ENCODE measurements around the gene NEUROD2.

NEUROD2 gene

GRCh38 chr17:39648616-39649366 is 41.1 kb upstream of the NEUROD2 start:
- TF ChIP-seq, protein P1, sequence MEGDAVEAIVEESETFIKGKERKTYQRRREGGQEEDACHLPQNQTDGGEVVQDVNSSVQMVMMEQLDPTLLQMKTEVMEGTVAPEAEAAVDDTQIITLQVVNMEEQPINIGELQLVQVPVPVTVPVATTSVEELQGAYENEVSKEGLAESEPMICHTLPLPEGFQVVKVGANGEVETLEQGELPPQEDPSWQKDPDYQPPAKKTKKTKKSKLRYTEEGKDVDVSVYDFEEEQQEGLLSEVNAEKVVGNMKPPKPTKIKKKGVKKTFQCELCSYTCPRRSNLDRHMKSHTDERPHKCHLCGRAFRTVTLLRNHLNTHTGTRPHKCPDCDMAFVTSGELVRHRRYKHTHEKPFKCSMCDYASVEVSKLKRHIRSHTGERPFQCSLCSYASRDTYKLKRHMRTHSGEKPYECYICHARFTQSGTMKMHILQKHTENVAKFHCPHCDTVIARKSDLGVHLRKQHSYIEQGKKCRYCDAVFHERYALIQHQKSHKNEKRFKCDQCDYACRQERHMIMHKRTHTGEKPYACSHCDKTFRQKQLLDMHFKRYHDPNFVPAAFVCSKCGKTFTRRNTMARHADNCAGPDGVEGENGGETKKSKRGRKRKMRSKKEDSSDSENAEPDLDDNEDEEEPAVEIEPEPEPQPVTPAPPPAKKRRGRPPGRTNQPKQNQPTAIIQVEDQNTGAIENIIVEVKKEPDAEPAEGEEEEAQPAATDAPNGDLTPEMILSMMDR (IDR thresholded peaks at IDR 0.05; ENCODE audit: low read depth, low read length): no peak
- H3K4me3 ChIP-seq (ENCODE audit: low read depth, low read length): no peak overlapping the region

- TF ChIP-seq, protein P1 (IDR thresholded peaks at IDR 0.05; ENCODE audit: low read depth, low read length): no peak
These were observed 39.5 kb upstream of the NEUROD2 start for GRCh38 chr17:39647256-39647655.

DNA sequence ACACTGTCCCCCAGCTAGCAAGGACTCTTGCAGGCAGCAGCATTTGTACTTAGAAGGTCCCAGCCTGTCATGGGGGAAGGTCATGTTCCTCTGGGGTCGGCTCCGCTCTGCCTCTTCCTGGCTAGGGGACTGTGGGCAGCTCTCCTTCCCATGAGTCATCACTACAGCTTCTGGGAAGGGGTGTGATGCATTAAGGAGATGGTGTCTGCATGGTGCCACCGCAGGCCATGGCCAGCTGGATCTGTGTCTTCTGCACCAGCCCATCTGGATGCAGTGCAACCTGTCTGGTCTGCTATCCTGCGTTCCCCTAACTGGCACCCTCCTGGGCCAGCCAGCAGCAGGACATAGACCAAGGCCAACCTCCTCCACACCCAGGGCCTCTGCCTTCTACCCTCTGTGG is 35.6 kb upstream of the NEUROD2 start:
- TF ChIP-seq, protein P1 (IDR thresholded peaks at IDR 0.05; ENCODE audit: low read depth, low read length): no peak
- H3K4me3 ChIP-seq (ENCODE audit: low read depth, low read length): no peak overlapping the region

More at GRCh38 chr17:39647256-39647655, 39.5 kb upstream of the NEUROD2 start:
- H3K4me3 ChIP-seq (ENCODE audit: low read depth, low read length): no peak overlapping the region

DNA sequence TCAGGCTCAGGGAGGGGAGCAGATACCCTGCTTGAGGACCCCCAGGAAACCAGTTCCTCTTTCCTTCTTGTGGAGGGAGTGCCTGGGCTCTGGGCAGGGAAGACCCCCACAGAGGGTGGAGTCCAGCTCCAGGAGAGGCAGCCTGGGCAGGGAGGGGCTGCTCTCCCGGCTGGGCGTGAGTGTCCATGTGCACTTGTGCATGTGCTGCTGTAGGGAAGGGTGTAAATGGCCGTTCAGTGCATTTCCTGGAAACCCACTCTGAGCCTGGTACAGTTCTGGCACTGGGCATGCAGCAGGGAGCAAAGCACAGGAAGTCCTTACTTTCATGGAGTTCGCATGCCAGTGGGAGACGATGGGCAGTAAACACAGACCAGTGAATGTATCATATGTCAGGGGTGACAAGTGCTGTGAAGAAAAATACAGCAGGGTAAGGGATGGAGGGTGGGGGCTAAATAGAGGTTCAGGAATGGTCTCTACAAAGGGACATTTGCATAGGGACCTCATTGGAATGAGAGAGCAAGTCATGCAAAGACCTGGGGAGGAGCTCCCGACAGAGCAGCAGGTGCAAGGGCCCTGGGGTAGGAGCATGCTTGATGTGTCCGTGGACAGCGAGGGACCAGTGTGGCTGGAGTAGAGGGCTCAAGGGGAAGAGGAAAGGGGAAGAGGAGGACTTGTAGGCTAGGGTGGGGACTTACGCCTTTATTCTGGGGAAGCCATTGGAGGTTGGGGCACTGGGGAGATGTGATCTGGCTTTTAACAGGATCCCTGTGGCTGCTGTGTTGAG is 34.8 kb upstream of the NEUROD2 start:
- TF ChIP-seq, protein P1 (IDR thresholded peaks at IDR 0.05; ENCODE audit: low read depth, low read length): no peak
- H3K4me3 ChIP-seq (ENCODE audit: low read depth, low read length): no peak overlapping the region

DNA sequence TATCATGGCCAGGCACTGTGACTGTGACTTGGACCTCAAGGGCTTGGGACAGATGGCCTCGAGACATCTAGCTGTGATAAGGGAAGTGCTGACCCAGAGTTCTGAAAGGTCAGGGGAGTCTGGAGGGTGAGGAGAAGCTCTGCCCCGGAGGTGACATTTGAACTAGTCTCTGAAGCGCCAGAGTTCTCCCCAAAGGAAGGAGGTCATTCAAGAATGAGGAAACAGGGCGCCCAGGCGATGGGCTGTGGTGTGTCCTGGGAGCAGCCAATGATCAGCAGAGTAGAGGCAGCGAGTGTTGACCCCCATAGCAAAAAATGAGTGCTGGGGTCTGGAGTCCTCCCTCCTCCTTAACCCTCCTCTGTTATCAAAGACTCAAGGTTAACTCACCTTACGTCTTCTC is 34.2 kb upstream of the NEUROD2 start:
- TF ChIP-seq, protein P1 (IDR thresholded peaks at IDR 0.05; ENCODE audit: low read depth, low read length): no peak
- no peak overlapping the region for H3K4me3 ChIP-seq (ENCODE audit: low read depth, low read length)

- TF ChIP-seq, protein P1 (IDR thresholded peaks at IDR 0.05; ENCODE audit: low read depth, low read length): no peak
These were observed 33.4 kb upstream of the NEUROD2 start for GRCh38 chr17:39641097-39641496.

GRCh38 chr17:39640591-39641031 is 32.9 kb upstream of the NEUROD2 start:
- TF ChIP-seq, protein P1 (IDR thresholded peaks at IDR 0.05; ENCODE audit: low read depth, low read length): no peak
- no peak overlapping the region for H3K4me3 ChIP-seq (ENCODE audit: low read depth, low read length)

More at GRCh38 chr17:39641097-39641496, 33.4 kb upstream of the NEUROD2 start:
- no peak overlapping the region for H3K4me3 ChIP-seq (ENCODE audit: low read depth, low read length)
